Suprapubic skin (tissue), 4 donors: ENCODE measurements around the gene PSMC5. TPM values are rescaled to one million over a fixed set of nuclear protein-coding genes. Genes with fewer than 3 reads are reported as not detected.

Experiments
- DNase-seq, 2 donors: peaks; one replicate each; pipeline ENCODE4 v3.0.0-alpha.2; 2019; ENCODE audit warnings: low spot score in 2 of 2
- H3K27ac ChIP-seq: fragments of 200-600 bp; sonication (generic); one replicate; pipeline ENCODE4 v1.5.1; 2019
- H3K27me3 ChIP-seq: fragments of 200-600 bp; sonication (generic); one replicate; pipeline ENCODE4 v1.5.1; 2019
- H3K36me3 ChIP-seq: fragments of 200-600 bp; sonication (generic); one replicate; pipeline ENCODE4 v1.5.1; 2019
- H3K4me1 ChIP-seq: fragments of 200-600 bp; sonication (generic); one replicate; pipeline ENCODE4 v1.5.1; 2019
- H3K4me3 ChIP-seq: fragments of 200-600 bp; sonication (generic); one replicate; pipeline ENCODE4 v1.5.1; 2019; ENCODE audit warnings: mild to moderate bottlenecking
- H3K9me3 ChIP-seq: fragments of 200-600 bp; sonication (generic); one replicate; pipeline ENCODE4 v1.5.1; 2019
- CTCF ChIP-seq, 2 donors: fragments of 200-600 bp in 1 of 2; fragments of 450-650 bp in 1 of 2; sonication (generic) in 1 of 2; IDR thresholded peaks; one replicate each; pipeline ENCODE4 v1.5.1; 2016 to 2019; ENCODE audit warnings: antibody characterized with exemption in 2 of 2, mild to moderate bottlenecking in 1 of 2, moderate library complexity in 1 of 2
- EP300 ChIP-seq: sonication (generic); formaldehyde crosslinking; IDR thresholded peaks from one replicate; pipeline ENCODE4 v1.6.1; 2017; ENCODE audit warnings: antibody characterized with exemption
- POLR2A ChIP-seq, 2 donors: fragments of 450-650 bp; IDR thresholded peaks; one replicate each; pipeline ENCODE4 v1.6.1; 2017; ENCODE audit warnings: antibody characterized with exemption in 2 of 2, mild to moderate bottlenecking in 2 of 2, moderate library complexity in 2 of 2
- POLR2AphosphoS5 ChIP-seq, 3 donors: sonication (generic); formaldehyde crosslinking; IDR thresholded peaks; one replicate each; pipeline ENCODE4 v1.6.1; 2017; ENCODE audit warnings: antibody characterized with exemption in 3 of 3
- WGBS: methylation state at CpG from one replicate; pipeline ENCODE4 v1.1.5; 2018; 5-methylcytosine and 5-hydroxymethylcytosine counted together
- total RNA-seq, 4 donors: library from RNA; depleted of rRNA; stranded (reverse); fragments of >200 nt; gene quantifications; one replicate each; pipeline ENCODE4 v1.1.0, GENCODE V29; 2016

PSMC5 gene
- total RNA-seq, 4 donors from 2014 or later, result 105 to 144 (median 118) TPM

- TF ChIP-seq POLR2AphosphoS5 (IDR thresholded peaks at IDR 0.05), result no peak
- TF ChIP-seq EP300, result no peak
- TF ChIP-seq CTCF (IDR thresholded peaks at IDR 0.05), result no peak
- DNase-seq, result no peak
- no peaks in the 10 kb centered on the region for H3K27me3 ChIP-seq
- H3K4me1 ChIP-seq, result peaks cover 40% of the 10 kb centered on the region
- WGBS, result 58% methylated on average over 8 of the region's 8 CpGs
- no peak overlapping the region for H3K4me3 ChIP-seq
- no peak overlapping the region for H3K27ac ChIP-seq
- no peaks in the 10 kb centered on the region for H3K9me3 ChIP-seq
- H3K36me3 ChIP-seq, result peaks cover 73% of the 10 kb centered on the region
Measured at GRCh38 chr17:63831505-63831904, 4.3 kb downstream of the PSMC5 start.

- peaks cover 78% of the 10 kb centered on the region for H3K36me3 ChIP-seq
- WGBS, result 76% methylated on average over 5 of the region's 5 CpGs
- no peak overlapping the region for H3K27ac ChIP-seq
- H3K27me3 ChIP-seq, result no peaks in the 10 kb centered on the region
- no peak for DNase-seq
- no peaks in the 10 kb centered on the region for H3K9me3 ChIP-seq
- no peak overlapping the region for H3K4me3 ChIP-seq
- peaks cover 45% of the 10 kb centered on the region for H3K4me1 ChIP-seq
- no peak for TF ChIP-seq POLR2AphosphoS5 (IDR thresholded peaks at IDR 0.05)
- no peak for TF ChIP-seq CTCF (IDR thresholded peaks at IDR 0.05)
- no peak for TF ChIP-seq EP300
- no peak for TF ChIP-seq POLR2A (IDR thresholded peaks at IDR 0.05)
Measured at GRCh38 chr17:63832014-63832413, 4.8 kb downstream of the PSMC5 start.

GRCh38 chr17:63832455-63832854 lies 5.2 kb downstream of the PSMC5 start:
- H3K4me3 ChIP-seq, result no peak overlapping the region
- 55% methylated on average over 2 of the region's 2 CpGs for WGBS
- H3K9me3 ChIP-seq, result no peaks in the 10 kb centered on the region
- TF ChIP-seq EP300 (no peak), POLR2AphosphoS5 (IDR thresholded peaks at IDR 0.05) (no peak), CTCF (IDR thresholded peaks at IDR 0.05) (no peak), POLR2A (IDR thresholded peaks at IDR 0.05) (no peak)
- no peak for DNase-seq
- peaks cover 81% of the 10 kb centered on the region for H3K36me3 ChIP-seq
- H3K27ac ChIP-seq, result no peak overlapping the region
- peaks cover 49% of the 10 kb centered on the region for H3K4me1 ChIP-seq
- no peaks in the 10 kb centered on the region for H3K27me3 ChIP-seq

- Histone ChIP-seq H3K9me3 (no peaks in the 10 kb centered on the region), H3K4me1 (peaks cover 53% of the 10 kb centered on the region), H3K27me3 (no peaks in the 10 kb centered on the region), H3K4me3 (no peak overlapping the region), H3K36me3 (peaks cover 83% of the 10 kb centered on the region), H3K27ac (no peak overlapping the region)
- TF ChIP-seq POLR2AphosphoS5 (IDR thresholded peaks at IDR 0.05) (no peak), EP300 (no peak), POLR2A (IDR thresholded peaks at IDR 0.05) (no peak)
- WGBS, result 69% methylated on average over 14 of the region's 14 CpGs
- DNase-seq, result no peak
Measured at GRCh38 chr17:63833026-63833740, 6.0 kb downstream of the PSMC5 start.

- TF ChIP-seq POLR2AphosphoS5 (IDR thresholded peaks at IDR 0.05) (no peak), CTCF (IDR thresholded peaks at IDR 0.05) (no peak)
- no peak overlapping the region for H3K4me3 ChIP-seq
- DNase-seq, result no peak
- 83% methylated on average over 14 of the region's 15 CpGs for WGBS
- H3K27me3 ChIP-seq, result no peaks in the 10 kb centered on the region
- H3K4me1 ChIP-seq, result peaks cover 53% of the 10 kb centered on the region
- H3K36me3 ChIP-seq, result peaks cover 83% of the 10 kb centered on the region
- H3K9me3 ChIP-seq, result no peaks in the 10 kb centered on the region
- no peak overlapping the region for H3K27ac ChIP-seq
Measured at GRCh38 chr17:63833741-63834373, 6.6 kb downstream of the PSMC5 start.
